HFFc6 (cell line): ENCODE measurements around the gene DMGDH. TPM values are rescaled to one million over a fixed set of nuclear protein-coding genes. Genes with fewer than 3 reads are reported as not detected.

Source experiments
- DNase-seq: peaks from one replicate; pipeline ENCODE4 v3.0.0-alpha.2; 2018
- H3K27ac Mint-ChIP-seq: 2 replicates; pipeline ENCODE4 v1.8.0; 2020; ENCODE audit warnings: mild to moderate bottlenecking, mixed read lengths
- H3K27me3 Mint-ChIP-seq: 2 replicates; pipeline ENCODE4 v1.8.0; 2021; ENCODE audit warnings: mild to moderate bottlenecking, moderate library complexity, mixed read lengths; ENCODE audit not compliant: insufficient read depth
- H3K36me3 Mint-ChIP-seq: 2 replicates; pipeline ENCODE4 v1.8.0; 2021; ENCODE audit warnings: low read depth, mixed read lengths
- H3K4me1 Mint-ChIP-seq: 2 replicates; pipeline ENCODE4 v1.8.0; 2020; ENCODE audit warnings: low read depth, mixed read lengths
- H3K4me3 Mint-ChIP-seq: 2 replicates; pipeline ENCODE4 v1.8.0; 2020; ENCODE audit warnings: mild to moderate bottlenecking, moderate library complexity, mixed read lengths
- H3K9me3 Mint-ChIP-seq: 2 replicates; pipeline ENCODE4 v1.8.0; 2020; ENCODE audit warnings: mild to moderate bottlenecking, mixed read lengths
- total RNA-seq, 6 experiments: library from RNA; stranded (reverse); fragmentation: NEBNext Ultra II Directional; extraction: Animal tissue kit (Norgen Biotek cat#: 25700); gene quantifications; 2 replicates in 1 of 6; 3 replicates in 5 of 6; pipeline ENCODE4 v1.2.3, GENCODE V29; 2021
- TF ChIP-seq, protein P1 (sequence below): fragments of 200-600 bp; sonication (generic); IDR thresholded peaks from 2 replicates; pipeline ENCODE4 v1.5.0; 2021; ENCODE audit warnings: antibody characterized with exemption, mild to moderate bottlenecking

Gene DMGDH
- total RNA-seq, 6 experiments from 2014 or later, result 0.18 to 0.58 (median 0.52) TPM; not detected in 1

- TF ChIP-seq, protein P1, sequence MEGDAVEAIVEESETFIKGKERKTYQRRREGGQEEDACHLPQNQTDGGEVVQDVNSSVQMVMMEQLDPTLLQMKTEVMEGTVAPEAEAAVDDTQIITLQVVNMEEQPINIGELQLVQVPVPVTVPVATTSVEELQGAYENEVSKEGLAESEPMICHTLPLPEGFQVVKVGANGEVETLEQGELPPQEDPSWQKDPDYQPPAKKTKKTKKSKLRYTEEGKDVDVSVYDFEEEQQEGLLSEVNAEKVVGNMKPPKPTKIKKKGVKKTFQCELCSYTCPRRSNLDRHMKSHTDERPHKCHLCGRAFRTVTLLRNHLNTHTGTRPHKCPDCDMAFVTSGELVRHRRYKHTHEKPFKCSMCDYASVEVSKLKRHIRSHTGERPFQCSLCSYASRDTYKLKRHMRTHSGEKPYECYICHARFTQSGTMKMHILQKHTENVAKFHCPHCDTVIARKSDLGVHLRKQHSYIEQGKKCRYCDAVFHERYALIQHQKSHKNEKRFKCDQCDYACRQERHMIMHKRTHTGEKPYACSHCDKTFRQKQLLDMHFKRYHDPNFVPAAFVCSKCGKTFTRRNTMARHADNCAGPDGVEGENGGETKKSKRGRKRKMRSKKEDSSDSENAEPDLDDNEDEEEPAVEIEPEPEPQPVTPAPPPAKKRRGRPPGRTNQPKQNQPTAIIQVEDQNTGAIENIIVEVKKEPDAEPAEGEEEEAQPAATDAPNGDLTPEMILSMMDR, result no peak
- H3K4me3 Mint-ChIP-seq, result no peak overlapping the region
- no peak for DNase-seq
- H3K9me3 Mint-ChIP-seq, result no peaks in the 10 kb centered on the region
- no peaks in the 10 kb centered on the region for H3K36me3 Mint-ChIP-seq
- no peak overlapping the region for H3K27ac Mint-ChIP-seq
- H3K27me3 Mint-ChIP-seq, result peaks cover 19% of the 10 kb centered on the region
- peaks cover 14% of the 10 kb centered on the region; the same call in 1 of the 2 replicates for H3K4me1 Mint-ChIP-seq
These were observed 8.3 kb upstream of the DMGDH start for GRCh38 chr5:79077680-79078365.

- TF ChIP-seq, protein P1, result no peak
- H3K36me3 Mint-ChIP-seq, result no peaks in the 10 kb centered on the region
- no peak overlapping the region for H3K4me3 Mint-ChIP-seq
- DNase-seq, result no peak
- H3K9me3 Mint-ChIP-seq, result no peaks in the 10 kb centered on the region
- no peak overlapping the region for H3K27ac Mint-ChIP-seq
- H3K27me3 Mint-ChIP-seq, result peaks cover 19% of the 10 kb centered on the region
- H3K4me1 Mint-ChIP-seq, result peaks cover 14% of the 10 kb centered on the region; the same call in 1 of the 2 replicates
These were observed 7.3 kb upstream of the DMGDH start for GRCh38 chr5:79076819-79077218.

GRCh38 chr5:79075646-79076426 is 6.4 kb upstream of the DMGDH start:
- DNase-seq, result no peak
- TF ChIP-seq, protein P1, result no peak
- H3K36me3 Mint-ChIP-seq, result no peaks in the 10 kb centered on the region
- H3K27me3 Mint-ChIP-seq, result peaks cover 13% of the 10 kb centered on the region
- H3K4me1 Mint-ChIP-seq, result peaks cover 14% of the 10 kb centered on the region; the same call in 1 of the 2 replicates
- H3K27ac Mint-ChIP-seq, result no peak overlapping the region
- H3K9me3 Mint-ChIP-seq, result no peaks in the 10 kb centered on the region
- H3K4me3 Mint-ChIP-seq, result no peak overlapping the region

DNA sequence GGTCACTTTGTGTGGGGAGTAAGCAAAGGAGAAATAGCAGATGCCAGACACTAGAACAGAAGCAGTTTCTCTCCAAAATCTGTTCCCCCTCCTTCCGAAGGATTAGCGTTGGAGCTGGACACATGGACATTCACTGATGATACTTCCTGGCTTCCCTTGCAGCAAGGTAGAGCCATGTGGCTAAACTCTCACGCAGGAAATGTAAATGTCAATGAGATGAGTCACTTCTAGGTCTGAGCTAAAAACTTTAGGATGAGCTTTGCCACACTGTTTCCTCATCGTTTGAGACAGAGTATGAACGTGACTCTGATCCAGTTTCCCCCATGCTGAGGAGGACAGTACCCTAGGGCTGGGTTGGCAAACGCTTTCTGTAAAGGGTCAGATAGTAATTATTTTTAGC is 5.2 kb upstream of the DMGDH start:
- peak; percentile 5 for DNase-seq
- no peaks in the 10 kb centered on the region for H3K36me3 Mint-ChIP-seq

GRCh38 chr5:79070350-79070667 is 835 bp upstream of the DMGDH start:
- no peak for DNase-seq
- H3K27me3 Mint-ChIP-seq, result peaks cover 10% of the 10 kb centered on the region
- no peak overlapping the region for H3K27ac Mint-ChIP-seq
- TF ChIP-seq, protein P1, result no peak
- no peak overlapping the region for H3K4me3 Mint-ChIP-seq
- peaks cover 7% of the 10 kb centered on the region; the same call in 1 of the 2 replicates for H3K4me1 Mint-ChIP-seq
- peaks cover 4% of the 10 kb centered on the region; the same call in 1 of the 2 replicates for H3K36me3 Mint-ChIP-seq
- no peaks in the 10 kb centered on the region for H3K9me3 Mint-ChIP-seq

More for the DNA sequence above, 5.2 kb upstream of the DMGDH start:
- TF ChIP-seq, protein P1, result no peak
- no peak overlapping the region for H3K4me3 Mint-ChIP-seq
- peaks cover 10% of the 10 kb centered on the region for H3K27me3 Mint-ChIP-seq
- H3K9me3 Mint-ChIP-seq, result no peaks in the 10 kb centered on the region
- H3K27ac Mint-ChIP-seq, result no peak overlapping the region
- peaks cover 14% of the 10 kb centered on the region; the same call in 1 of the 2 replicates for H3K4me1 Mint-ChIP-seq
